Progenitor cell of endocrine pancreas (in vitro differentiated cells): ENCODE results near the gene ZFR2. TPM values are rescaled to one million over a fixed set of nuclear protein-coding genes. Genes with fewer than 3 reads are reported as not detected.

Experiments used
- DNase-seq: peaks from one replicate; pipeline ENCODE4 v3.0.0; 2021; ENCODE audit warnings: low spot score; ENCODE audit not compliant: unreplicated experiment
- H3K27ac Mint-ChIP-seq: 2 replicates; pipeline ENCODE4 v1.8.0; 2021; ENCODE audit warnings: mild to moderate bottlenecking, moderate library complexity, mixed read lengths
- H3K27me3 Mint-ChIP-seq: 2 replicates; pipeline ENCODE4 v1.8.0; 2021; ENCODE audit warnings: mixed read lengths
- H3K36me3 Mint-ChIP-seq: 2 replicates; pipeline ENCODE4 v1.8.0; 2022; ENCODE audit warnings: mixed read lengths; ENCODE audit not compliant: insufficient read depth
- H3K4me1 Mint-ChIP-seq: 2 replicates; pipeline ENCODE4 v1.8.0; 2021; ENCODE audit warnings: low read depth, mixed read lengths
- H3K4me3 Mint-ChIP-seq: 2 replicates; pipeline ENCODE4 v1.8.0; 2021; ENCODE audit warnings: low read depth, mild to moderate bottlenecking, moderate library complexity, mixed read lengths
- H3K9me3 Mint-ChIP-seq: 2 replicates; pipeline ENCODE4 v1.8.0; 2021; ENCODE audit warnings: low read depth, mixed read lengths
- CTCF ChIP-seq: fragments of 200-600 bp; sonication (generic); IDR thresholded peaks from one replicate; pipeline ENCODE4 v1.5.0; 2021; ENCODE audit warnings: antibody characterized with exemption, mild to moderate bottlenecking; ENCODE audit not compliant: unreplicated experiment
- total RNA-seq: library from RNA; stranded (reverse); gene quantifications from 2 replicates; pipeline ENCODE4 v1.2.1, GENCODE V29; 2021

The ZFR2 gene
- total RNA-seq, 1 donor from 2014 or later = 3.5 TPM

- Mint-ChIP-seq H3K27ac (no peak overlapping the region), H3K4me3 (no peak overlapping the region), H3K4me1 (no peaks in the 10 kb centered on the region), H3K9me3 (no peaks in the 10 kb centered on the region), H3K36me3 (no peaks in the 10 kb centered on the region), H3K27me3 (peaks cover 12% of the 10 kb centered on the region)
- DNase-seq = no peak
- no peak for TF ChIP-seq CTCF
Measured at GRCh38 chr19:3807574-3808354, 61.1 kb downstream of the ZFR2 start.

- no peak for TF ChIP-seq CTCF
- H3K27me3 Mint-ChIP-seq = peaks cover 19% of the 10 kb centered on the region
- H3K4me1 Mint-ChIP-seq = no peaks in the 10 kb centered on the region
- no peaks in the 10 kb centered on the region for H3K9me3 Mint-ChIP-seq
- DNase-seq = no peak
- no peaks in the 10 kb centered on the region for H3K36me3 Mint-ChIP-seq
- no peak overlapping the region for H3K27ac Mint-ChIP-seq
- H3K4me3 Mint-ChIP-seq = no peak overlapping the region
Measured at GRCh38 chr19:3807131-3807480, 61.7 kb downstream of the ZFR2 start.

- DNase-seq = no peak
- H3K9me3 Mint-ChIP-seq = no peaks in the 10 kb centered on the region
- H3K4me1 Mint-ChIP-seq = no peaks in the 10 kb centered on the region
- no peak overlapping the region for H3K27ac Mint-ChIP-seq
- H3K27me3 Mint-ChIP-seq = peaks cover 31% of the 10 kb centered on the region
- TF ChIP-seq CTCF = no peak
- H3K4me3 Mint-ChIP-seq = no peak overlapping the region
- H3K36me3 Mint-ChIP-seq = no peaks in the 10 kb centered on the region
Measured at GRCh38 chr19:3805859-3806258, 63.0 kb downstream of the ZFR2 start.

GRCh38 chr19:3804429-3804828 is 64.4 kb downstream of the ZFR2 start:
- H3K4me1 Mint-ChIP-seq = no peaks in the 10 kb centered on the region
- H3K4me3 Mint-ChIP-seq = no peak overlapping the region
- no peak for DNase-seq

GRCh38 chr19:3803986-3804385 is 64.9 kb downstream of the ZFR2 start:
- Mint-ChIP-seq H3K4me3 (no peak overlapping the region), H3K36me3 (no peaks in the 10 kb centered on the region), H3K4me1 (no peaks in the 10 kb centered on the region), H3K27ac (no peak overlapping the region), H3K27me3 (peaks cover 42% of the 10 kb centered on the region), H3K9me3 (no peaks in the 10 kb centered on the region)
- TF ChIP-seq CTCF = no peak
- no peak for DNase-seq

More at GRCh38 chr19:3804429-3804828, 64.4 kb downstream of the ZFR2 start:
- no peaks in the 10 kb centered on the region for H3K36me3 Mint-ChIP-seq
- H3K27me3 Mint-ChIP-seq = peaks cover 38% of the 10 kb centered on the region
- H3K9me3 Mint-ChIP-seq = no peaks in the 10 kb centered on the region
- no peak for TF ChIP-seq CTCF
- no peak overlapping the region for H3K27ac Mint-ChIP-seq
